Activated CD4-positive, alpha-beta T cell treated with anti-CD3 and anti-CD28 coated beads, Interleukin-2, amount 10 ng/mL, durations not matched to agents 24 days and 14 days (primary cell): Measurements from ENCODE around the gene NPTX1. TPM values are rescaled to one million over a fixed set of nuclear protein-coding genes. Genes with fewer than 3 reads are reported as not detected.

ENCODE experiments used
- DNase-seq: peaks from one replicate; pipeline ENCODE4 v3.0.0; 2022
- H3K27ac Mint-ChIP-seq: one replicate; pipeline ENCODE4 v1.8.0; 2022; ENCODE audit warnings: mild to moderate bottlenecking, mixed read lengths
- H3K27me3 Mint-ChIP-seq: one replicate; pipeline ENCODE4 v1.8.0; 2022; ENCODE audit warnings: mixed read lengths
- H3K36me3 Mint-ChIP-seq: one replicate; pipeline ENCODE4 v1.8.0; 2022; ENCODE audit warnings: low read depth, mild to moderate bottlenecking, mixed read lengths
- H3K4me1 Mint-ChIP-seq: one replicate; pipeline ENCODE4 v1.8.0; 2021; ENCODE audit warnings: mixed read lengths
- H3K4me3 Mint-ChIP-seq: one replicate; pipeline ENCODE4 v1.8.0; 2022; ENCODE audit warnings: mild to moderate bottlenecking, moderate library complexity, mixed read lengths
- H3K9me3 Mint-ChIP-seq: one replicate; pipeline ENCODE4 v1.8.0; 2021; ENCODE audit warnings: mixed read lengths
- intact Hi-C: fragments of 100-400 bp; cut with micrococcal nuclease; formaldehyde crosslinking; loops from one replicate; pipeline ENCODE4 v1.15.1; 2023
- total RNA-seq: library from RNA; stranded (reverse); gene quantifications from 2 replicates; pipeline ENCODE4 v1.2.3, GENCODE V29; 2022

The NPTX1 gene
- total RNA-seq, 1 donor from 2014 or later = 31.6 TPM

DNA sequence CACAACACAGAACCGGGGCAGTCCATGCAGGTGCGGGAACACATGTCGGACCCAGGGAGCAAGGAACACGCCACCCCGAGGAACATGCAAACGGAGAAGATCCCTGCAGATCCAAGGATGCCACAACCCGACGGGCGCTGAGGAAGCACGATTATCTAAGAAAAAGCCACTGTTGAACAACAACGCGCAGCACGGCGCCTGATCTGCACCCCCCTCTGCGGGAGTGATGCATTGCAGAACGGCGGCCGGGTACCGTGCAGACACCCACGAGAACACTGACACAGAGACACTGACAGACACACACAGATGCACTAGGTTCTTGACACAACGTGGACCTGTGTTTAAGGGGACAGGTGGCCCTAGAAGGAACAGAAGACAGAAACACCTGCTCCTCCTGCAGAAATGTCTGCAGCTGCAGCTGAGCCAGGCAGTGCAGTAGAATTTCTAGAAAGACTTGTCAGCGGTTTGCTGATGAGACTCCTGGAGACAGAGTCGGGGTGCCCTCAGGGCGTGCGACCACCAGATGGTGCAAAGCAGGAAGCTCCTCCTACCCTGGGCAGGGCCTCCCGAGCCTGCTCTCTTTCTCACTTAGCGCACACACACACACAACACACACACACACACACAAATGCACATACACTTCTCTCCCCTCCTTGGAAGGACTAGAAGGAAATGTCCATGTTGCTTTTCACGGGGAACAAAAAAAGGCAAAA lies 7.5 kb downstream of the NPTX1 start:
- no peak overlapping the region for H3K4me3 Mint-ChIP-seq

DNA sequence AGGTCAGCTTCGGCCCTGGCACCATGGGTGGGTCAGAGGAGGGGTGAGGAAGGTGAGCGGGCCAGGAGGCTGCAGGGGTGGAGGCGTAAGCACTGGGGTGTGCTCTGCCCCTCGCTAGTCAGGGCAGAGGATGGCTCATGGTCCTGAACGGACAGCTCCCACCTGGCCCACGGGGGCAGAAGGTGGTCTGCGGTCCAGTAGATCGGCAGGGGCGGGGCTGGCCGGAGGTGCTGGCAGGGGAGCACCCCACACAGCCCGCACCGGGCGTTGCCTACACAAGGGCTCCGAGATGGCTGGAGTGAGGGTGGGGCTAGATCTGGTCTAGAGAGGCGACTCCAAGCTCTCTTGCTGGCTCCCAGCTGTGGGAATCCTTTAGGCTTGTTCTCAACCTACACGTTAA lies 8.2 kb downstream of the NPTX1 start:
- intact Hi-C loops = no loop called here
- Mint-ChIP-seq H3K4me3 (no peak overlapping the region), H3K27ac (no peak overlapping the region), H3K9me3 (no peaks in the 10 kb centered on the region), H3K4me1 (peaks cover 13% of the 10 kb centered on the region), H3K27me3 (peaks cover 15% of the 10 kb centered on the region), H3K36me3 (peaks cover 20% of the 10 kb centered on the region)
- DNase-seq = no peak

More for the DNA sequence above, 7.5 kb downstream of the NPTX1 start:
- intact Hi-C loops = no loop called here
- Mint-ChIP-seq H3K27me3 (peaks cover 18% of the 10 kb centered on the region), H3K9me3 (no peaks in the 10 kb centered on the region), H3K27ac (no peak overlapping the region), H3K36me3 (peaks cover 20% of the 10 kb centered on the region), H3K4me1 (peaks cover 13% of the 10 kb centered on the region)
- no peak for DNase-seq

DNA sequence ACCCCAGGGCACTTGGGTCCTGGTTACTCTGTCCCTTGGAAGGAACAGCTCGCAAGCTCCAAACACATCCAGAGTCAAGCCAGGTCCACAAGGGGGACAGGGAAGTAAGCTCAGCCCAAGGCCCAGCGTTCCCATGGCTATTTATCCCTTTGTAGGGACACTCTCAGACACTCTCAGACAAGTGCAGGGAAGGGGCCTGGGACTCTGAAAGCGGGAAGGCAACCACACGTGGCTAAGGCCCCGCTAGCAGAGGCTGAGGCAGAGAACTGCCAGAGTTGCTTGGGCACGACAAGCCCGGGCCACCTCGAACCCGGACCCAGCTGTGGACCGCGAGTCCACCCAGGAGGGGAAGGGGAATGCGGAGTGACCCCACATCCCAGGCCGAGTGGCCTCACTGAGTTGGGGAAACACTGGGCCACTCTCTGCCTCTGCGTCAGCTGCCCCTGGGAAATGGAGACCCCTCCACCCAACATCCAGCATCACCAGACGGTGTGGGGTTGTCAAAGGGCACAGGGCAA lies 10.2 kb downstream of the NPTX1 start:
- Mint-ChIP-seq H3K4me1 (peaks cover 6% of the 10 kb centered on the region), H3K9me3 (no peaks in the 10 kb centered on the region), H3K27me3 (peaks cover 19% of the 10 kb centered on the region), H3K36me3 (peaks cover 16% of the 10 kb centered on the region), H3K27ac (no peak overlapping the region), H3K4me3 (no peak overlapping the region)
- no peak for DNase-seq
- intact Hi-C loops = no loop called here

DNA sequence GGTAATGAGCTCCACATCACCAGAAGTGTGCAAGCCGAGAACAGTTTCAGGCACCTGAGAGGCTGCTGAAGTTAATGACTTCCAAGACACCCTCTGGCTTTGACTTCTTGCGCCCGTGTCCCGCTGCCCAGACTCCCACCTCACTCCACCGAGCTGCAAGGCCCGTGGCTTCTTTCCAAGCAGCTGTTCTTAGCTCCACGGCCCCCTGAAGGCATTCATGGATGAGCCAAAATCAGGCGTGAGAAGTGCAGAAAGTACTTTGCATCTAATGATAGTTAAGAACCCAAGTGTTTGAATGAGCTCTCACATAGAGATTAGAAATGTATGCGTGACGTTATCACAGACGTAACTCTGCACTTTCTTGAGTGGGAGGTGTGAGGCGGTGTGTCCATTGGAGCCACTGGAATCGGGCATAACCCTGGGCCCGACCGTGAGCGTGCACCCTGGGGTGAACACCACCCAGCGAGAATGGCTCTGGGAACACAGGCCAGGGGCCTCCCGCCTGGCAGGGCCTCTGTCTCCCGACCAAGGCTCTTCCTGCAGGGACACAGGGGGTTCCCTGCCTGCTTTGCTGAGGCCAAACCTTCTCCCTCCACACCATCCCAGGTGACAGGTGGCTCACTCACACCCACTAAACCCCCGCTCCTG lies 11.0 kb downstream of the NPTX1 start:
- Mint-ChIP-seq H3K27ac (no peak overlapping the region), H3K4me3 (no peak overlapping the region), H3K27me3 (peaks cover 24% of the 10 kb centered on the region), H3K9me3 (no peaks in the 10 kb centered on the region), H3K4me1 (peaks cover 5% of the 10 kb centered on the region), H3K36me3 (peaks cover 15% of the 10 kb centered on the region)
- intact Hi-C loops = no loop called here
- DNase-seq = no peak

DNA sequence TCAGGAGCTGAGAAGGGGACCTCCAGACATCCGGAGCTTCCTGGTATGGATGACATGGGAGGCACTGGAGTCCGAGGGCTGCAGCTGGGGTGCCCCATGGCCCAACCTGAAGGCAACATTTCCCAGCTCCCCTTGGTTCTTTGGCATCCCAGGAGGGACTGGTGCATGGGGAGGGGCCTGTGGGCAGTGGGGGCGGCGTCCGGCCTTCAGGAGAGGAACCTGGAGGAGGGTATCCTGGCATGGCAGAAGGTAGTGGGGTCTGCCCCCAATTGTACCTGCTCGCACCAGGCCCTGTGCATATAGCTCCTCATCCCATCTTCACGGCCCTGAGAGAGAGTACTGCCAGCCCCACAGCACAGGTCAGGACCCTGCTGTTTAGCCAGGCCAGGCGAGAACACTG lies 11.9 kb downstream of the NPTX1 start:
- peaks cover 12% of the 10 kb centered on the region for H3K36me3 Mint-ChIP-seq
- peaks cover 3% of the 10 kb centered on the region for H3K4me1 Mint-ChIP-seq
- intact Hi-C loops = no loop called here
- no peak overlapping the region for H3K27ac Mint-ChIP-seq
- H3K27me3 Mint-ChIP-seq = peaks cover 30% of the 10 kb centered on the region
- no peak overlapping the region for H3K4me3 Mint-ChIP-seq
- no peaks in the 10 kb centered on the region for H3K9me3 Mint-ChIP-seq
- DNase-seq = no peak

DNA sequence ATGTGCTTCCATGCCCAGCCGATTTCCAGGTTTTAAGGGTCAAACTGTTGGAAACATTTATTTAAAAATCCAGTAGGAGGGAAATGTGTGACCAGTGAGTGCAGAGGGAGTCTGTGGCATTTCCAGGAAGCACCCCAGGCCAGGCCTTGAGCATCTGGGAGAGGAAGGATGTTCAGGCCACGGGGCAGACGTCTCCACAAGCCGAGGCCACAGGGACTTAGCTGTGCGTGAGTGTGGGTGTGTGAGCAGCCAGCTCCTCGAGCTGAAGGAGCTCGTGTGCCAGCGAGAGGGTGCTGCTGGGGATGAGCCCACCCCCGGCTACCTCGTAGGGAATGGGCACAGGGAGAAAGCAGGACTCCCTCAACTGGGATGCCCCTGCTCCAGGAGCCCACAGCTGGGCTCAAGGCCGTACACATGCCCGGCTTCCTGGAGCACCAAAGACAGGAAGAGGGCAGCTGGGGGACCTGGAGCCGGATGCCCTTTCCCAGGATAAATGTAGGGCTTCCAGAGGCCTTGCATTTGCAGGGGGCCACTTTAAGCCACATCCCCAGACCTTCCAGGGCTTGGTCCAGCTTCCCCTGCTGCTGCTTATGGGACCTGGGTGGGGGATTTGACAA lies 12.5 kb downstream of the NPTX1 start:
- intact Hi-C loops = no loop called here
- no peak overlapping the region for H3K27ac Mint-ChIP-seq
- H3K4me3 Mint-ChIP-seq = no peak overlapping the region
- H3K36me3 Mint-ChIP-seq = peaks cover 8% of the 10 kb centered on the region
- no peaks in the 10 kb centered on the region for H3K9me3 Mint-ChIP-seq
- H3K4me1 Mint-ChIP-seq = no peaks in the 10 kb centered on the region
- peaks cover 35% of the 10 kb centered on the region for H3K27me3 Mint-ChIP-seq
- DNase-seq = no peak

DNA sequence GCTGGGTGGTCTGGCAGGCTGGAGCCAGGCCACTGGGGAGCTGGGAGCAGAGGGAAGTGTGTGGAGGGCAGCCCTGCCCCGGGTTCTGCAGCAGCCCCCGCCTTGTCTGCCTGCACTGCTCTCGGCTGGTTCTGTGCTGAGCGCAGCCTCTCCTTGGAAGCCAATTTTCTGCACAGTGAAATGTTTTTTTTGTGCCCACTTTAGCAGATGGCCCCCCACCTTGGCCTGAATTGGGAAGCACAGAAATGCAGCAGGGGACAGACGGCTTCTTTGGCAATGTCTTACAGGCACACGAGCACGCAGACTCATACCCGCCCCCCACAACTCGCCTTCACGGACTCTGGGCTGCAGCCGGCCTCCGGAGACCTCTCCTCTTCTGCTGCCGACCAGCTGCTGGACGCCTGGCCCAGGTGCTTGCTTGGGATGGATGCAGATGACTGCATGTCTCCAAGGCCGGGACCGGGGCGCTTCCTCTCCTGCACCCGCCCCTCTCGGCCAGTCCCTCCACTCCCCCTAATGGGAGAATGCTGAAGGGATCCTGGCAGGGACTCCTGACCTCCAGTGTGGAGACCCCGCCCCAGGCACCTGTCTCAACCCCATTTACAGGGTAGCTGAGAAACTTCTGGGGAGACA lies 14.8 kb downstream of the NPTX1 start:
- Mint-ChIP-seq H3K4me3 (no peak overlapping the region), H3K27me3 (peaks cover 31% of the 10 kb centered on the region), H3K4me1 (peaks cover 13% of the 10 kb centered on the region), H3K9me3 (no peaks in the 10 kb centered on the region), H3K36me3 (no peaks in the 10 kb centered on the region), H3K27ac (no peak overlapping the region)
- intact Hi-C loops = no loop called here
- DNase-seq = no peak

DNA sequence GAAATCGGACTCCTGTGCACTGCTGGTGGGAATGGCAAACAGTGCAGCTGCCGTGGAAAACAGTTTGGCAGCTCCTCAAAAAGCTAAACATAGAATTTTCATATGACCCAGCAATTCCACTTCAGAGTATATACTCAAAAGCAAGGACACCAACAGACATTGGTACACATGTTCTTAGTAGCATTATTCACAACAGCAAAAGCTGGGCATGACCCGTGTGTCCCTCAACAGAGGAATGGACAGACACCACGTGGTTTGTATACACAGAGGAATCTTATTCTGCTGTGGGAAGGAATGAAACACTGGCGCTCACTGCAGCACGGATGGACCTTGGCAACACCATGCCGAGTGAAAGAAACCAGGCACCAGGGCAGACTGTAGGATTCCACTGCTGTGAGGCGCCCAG lies 16.0 kb downstream of the NPTX1 start:
- H3K27me3 Mint-ChIP-seq = peaks cover 31% of the 10 kb centered on the region
- intact Hi-C loops = no loop called here
- no peak overlapping the region for H3K27ac Mint-ChIP-seq
- H3K4me3 Mint-ChIP-seq = no peak overlapping the region
- DNase-seq = no peak
- no peaks in the 10 kb centered on the region for H3K36me3 Mint-ChIP-seq
- H3K9me3 Mint-ChIP-seq = no peaks in the 10 kb centered on the region
- H3K4me1 Mint-ChIP-seq = peaks cover 20% of the 10 kb centered on the region

DNA sequence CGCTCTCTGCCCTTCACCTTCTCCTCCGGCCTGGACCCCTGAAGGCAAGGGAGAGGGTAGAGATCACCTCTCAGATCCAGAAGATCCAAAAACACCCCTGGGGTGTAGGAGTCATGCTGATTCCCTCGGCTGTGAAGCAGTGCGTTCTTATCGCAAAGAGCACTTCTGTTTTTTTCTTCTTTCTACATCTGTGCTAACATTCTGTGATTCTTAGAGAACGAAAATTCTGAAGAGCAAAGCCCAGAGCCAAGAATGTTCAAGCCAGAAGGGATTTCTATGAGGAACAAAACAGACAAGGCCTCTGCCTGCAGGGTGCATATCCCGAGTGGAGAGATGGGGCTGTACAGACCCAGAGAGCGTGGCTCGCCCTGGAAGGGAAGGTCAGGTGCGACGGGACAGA lies 17.2 kb downstream of the NPTX1 start:
- Mint-ChIP-seq H3K4me1 (peaks cover 25% of the 10 kb centered on the region), H3K36me3 (no peaks in the 10 kb centered on the region), H3K4me3 (no peak overlapping the region), H3K27ac (no peak overlapping the region), H3K27me3 (peaks cover 31% of the 10 kb centered on the region), H3K9me3 (no peaks in the 10 kb centered on the region)
- no peak for DNase-seq
- intact Hi-C loops = no loop called here

DNA sequence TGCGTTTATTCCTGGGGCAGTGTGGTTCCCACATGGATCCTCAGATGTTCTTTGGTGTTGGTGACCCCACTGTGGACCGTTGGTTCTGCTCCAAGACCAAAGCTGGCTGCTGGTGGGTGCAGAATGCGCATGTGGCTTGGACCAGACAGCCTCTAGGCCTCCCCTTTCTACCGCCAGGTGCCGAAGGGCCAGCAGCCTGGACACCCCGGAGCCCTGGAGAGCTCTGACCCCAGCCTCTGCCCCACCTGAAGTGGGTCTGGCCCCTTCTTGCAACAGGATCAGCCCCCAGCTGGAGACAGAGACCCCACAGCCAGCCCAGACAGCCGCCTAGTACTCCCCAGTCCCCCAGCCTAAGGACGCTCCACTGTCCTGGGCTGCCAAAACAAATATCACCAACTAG lies 18.4 kb downstream of the NPTX1 start:
- H3K4me3 Mint-ChIP-seq = no peak overlapping the region
- intact Hi-C loops = no loop called here

DNA sequence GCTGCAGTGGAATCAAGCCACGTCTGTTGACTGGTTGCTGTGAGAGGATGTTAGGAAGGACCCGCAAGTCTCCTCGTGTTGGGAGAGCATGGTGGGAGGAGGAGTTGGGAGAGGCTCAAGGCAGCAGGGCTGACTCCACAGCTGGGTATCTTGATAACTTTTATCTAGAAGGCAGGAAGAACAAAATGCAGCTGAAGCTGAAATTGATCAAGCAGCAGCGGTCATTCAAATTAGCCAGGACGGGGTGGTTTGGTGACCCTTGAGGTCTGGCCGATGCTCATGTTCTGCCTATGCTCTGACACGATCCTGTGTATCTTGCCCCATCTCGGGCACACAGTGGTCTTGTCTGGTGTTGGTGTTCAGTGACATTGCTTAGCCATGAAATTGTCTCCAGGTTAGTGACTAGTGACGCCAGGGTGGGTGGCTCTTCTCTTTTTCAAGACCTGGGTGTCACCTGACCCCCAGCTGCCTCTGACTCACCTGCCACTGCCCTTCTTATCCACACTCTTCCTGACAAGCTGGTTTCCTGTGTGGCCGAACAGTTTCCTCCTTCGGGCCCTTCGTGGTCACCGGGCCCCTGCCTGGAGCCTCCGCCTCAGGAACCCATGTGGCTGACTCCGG lies 19.1 kb downstream of the NPTX1 start:
- peak; percentile 72 for DNase-seq
- peak overlapping the region; percentile 3 for H3K27ac Mint-ChIP-seq
- H3K9me3 Mint-ChIP-seq = no peaks in the 10 kb centered on the region
- intact Hi-C loops = no loop called here
- peaks cover 37% of the 10 kb centered on the region for H3K4me1 Mint-ChIP-seq
- H3K36me3 Mint-ChIP-seq = no peaks in the 10 kb centered on the region
- H3K4me3 Mint-ChIP-seq = peak overlapping the region; percentile 59
- peaks cover 30% of the 10 kb centered on the region for H3K27me3 Mint-ChIP-seq

More for the DNA sequence above, 18.4 kb downstream of the NPTX1 start:
- DNase-seq = no peak
- H3K9me3 Mint-ChIP-seq = no peaks in the 10 kb centered on the region
- H3K36me3 Mint-ChIP-seq = no peaks in the 10 kb centered on the region
- H3K27ac Mint-ChIP-seq = no peak overlapping the region
- H3K4me1 Mint-ChIP-seq = peaks cover 37% of the 10 kb centered on the region
- H3K27me3 Mint-ChIP-seq = peaks cover 31% of the 10 kb centered on the region

DNA sequence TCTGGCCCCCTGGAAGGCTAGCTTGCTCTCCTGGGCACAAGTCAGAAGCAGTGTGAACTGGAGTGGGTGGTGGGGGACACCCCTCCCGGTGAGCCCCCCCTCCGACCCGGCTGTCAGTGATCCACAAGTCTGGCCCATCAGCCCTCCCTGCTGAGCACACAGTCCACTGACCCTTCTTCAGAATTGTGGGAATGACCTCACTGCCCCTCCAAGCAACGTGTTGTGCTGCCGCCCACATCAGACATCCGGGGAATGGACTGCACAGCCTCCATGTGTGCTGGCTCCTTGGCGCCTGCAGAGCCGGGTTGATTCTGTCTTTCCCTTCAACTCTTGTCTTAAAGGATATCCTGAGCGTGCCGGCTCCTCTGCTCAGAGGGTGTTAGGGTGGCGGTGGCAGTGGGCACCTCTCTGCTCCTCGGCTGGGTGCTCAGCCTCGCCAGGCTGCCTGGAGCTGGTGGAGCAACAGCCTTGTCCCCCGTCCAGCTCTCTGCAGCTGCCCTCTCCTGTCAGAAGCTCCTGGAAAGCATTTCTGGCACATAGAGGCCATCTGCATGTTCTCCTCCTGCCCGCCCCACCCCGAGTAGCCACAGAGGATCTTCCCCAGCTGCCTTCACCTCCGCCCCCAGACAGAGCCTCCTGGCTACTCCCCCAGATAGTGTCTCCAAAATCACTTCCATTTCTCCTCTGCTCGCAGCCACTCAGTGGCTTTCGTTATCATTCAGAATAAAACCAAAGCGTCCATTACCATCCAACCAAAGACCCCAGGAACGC lies 19.8 kb downstream of the NPTX1 start:
- Mint-ChIP-seq H3K27ac (peak overlapping the region; percentile 3), H3K4me1 (peaks cover 37% of the 10 kb centered on the region), H3K27me3 (peaks cover 27% of the 10 kb centered on the region), H3K9me3 (no peaks in the 10 kb centered on the region), H3K36me3 (no peaks in the 10 kb centered on the region), H3K4me3 (peak overlapping the region; percentile 59)
- no peak for DNase-seq
- intact Hi-C loops = no loop called here

DNA sequence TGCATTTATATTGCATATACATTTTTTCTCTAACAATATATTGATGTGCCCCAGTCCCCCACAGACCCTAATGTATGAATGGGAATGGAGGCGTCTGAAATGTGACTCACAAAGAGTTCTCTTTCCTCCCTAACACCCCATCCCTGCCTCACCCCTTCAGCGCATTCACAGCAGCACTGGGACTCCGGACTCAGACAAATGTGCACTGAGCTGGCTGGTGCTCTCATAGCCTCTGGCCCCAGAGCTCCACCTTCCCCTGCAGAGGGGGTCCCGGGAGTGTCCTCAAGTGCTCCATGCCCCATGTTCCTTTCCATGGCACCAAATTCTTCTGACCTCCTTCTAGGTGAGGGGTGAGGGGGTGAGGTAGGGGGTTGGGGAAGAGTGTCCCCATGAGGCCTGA lies 20.6 kb downstream of the NPTX1 start:
- peak overlapping the region; percentile 98 for H3K4me3 Mint-ChIP-seq
- H3K9me3 Mint-ChIP-seq = no peaks in the 10 kb centered on the region
- intact Hi-C loops = no loop called here
- H3K27me3 Mint-ChIP-seq = peaks cover 23% of the 10 kb centered on the region
- DNase-seq = no peak
- H3K27ac Mint-ChIP-seq = peak overlapping the region; percentile 87
- no peaks in the 10 kb centered on the region for H3K36me3 Mint-ChIP-seq
- peaks cover 37% of the 10 kb centered on the region for H3K4me1 Mint-ChIP-seq
